Stomach (tissue), 4 donors: ENCODE data around the gene NR2C1.

ENCODE experiments used
- POLR2AphosphoS5 ChIP-seq, 3 donors: sonication (generic); formaldehyde crosslinking; IDR thresholded peaks; one replicate each; pipeline ENCODE4 v1.6.1; 2016; ENCODE audit warnings: antibody characterized with exemption in 3 of 3
- TF ChIP-seq, protein P1 (sequence below), 7 experiments: fragments of 450-650 bp in 4 of 7; fragments of 200-600 bp in 3 of 7; sonication (generic) in 3 of 7; IDR thresholded peaks; one replicate each; pipeline ENCODE4 v1.5.1; 2016 to 2019; ENCODE audit warnings: antibody characterized with exemption in 7 of 7, control low read depth in 2 of 7, mild to moderate bottlenecking in 1 of 7

DNA sequence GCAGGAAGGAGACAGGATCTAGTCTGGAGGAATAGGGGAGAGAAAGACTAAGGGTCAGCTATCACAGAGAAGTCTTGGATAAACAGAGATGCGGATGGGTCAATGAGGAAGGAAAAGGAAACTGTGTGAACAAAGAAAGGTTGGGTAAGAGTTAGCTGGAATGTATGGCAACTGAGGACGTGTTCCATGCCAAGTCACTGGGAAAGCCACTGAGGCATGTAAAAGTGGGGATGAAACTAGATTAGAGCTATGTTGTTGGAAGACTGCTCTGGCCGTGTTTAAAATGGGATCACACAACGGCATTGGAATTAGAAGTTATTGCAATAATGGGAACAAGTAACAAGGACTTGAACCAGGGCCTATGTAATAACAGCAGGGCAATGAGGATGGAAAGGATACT lies 3.9 kb upstream of the NR2C1 start:
- TF ChIP-seq, protein P1, sequence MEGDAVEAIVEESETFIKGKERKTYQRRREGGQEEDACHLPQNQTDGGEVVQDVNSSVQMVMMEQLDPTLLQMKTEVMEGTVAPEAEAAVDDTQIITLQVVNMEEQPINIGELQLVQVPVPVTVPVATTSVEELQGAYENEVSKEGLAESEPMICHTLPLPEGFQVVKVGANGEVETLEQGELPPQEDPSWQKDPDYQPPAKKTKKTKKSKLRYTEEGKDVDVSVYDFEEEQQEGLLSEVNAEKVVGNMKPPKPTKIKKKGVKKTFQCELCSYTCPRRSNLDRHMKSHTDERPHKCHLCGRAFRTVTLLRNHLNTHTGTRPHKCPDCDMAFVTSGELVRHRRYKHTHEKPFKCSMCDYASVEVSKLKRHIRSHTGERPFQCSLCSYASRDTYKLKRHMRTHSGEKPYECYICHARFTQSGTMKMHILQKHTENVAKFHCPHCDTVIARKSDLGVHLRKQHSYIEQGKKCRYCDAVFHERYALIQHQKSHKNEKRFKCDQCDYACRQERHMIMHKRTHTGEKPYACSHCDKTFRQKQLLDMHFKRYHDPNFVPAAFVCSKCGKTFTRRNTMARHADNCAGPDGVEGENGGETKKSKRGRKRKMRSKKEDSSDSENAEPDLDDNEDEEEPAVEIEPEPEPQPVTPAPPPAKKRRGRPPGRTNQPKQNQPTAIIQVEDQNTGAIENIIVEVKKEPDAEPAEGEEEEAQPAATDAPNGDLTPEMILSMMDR (IDR thresholded peaks at IDR 0.05), result no peak
- TF ChIP-seq POLR2AphosphoS5 (IDR thresholded peaks at IDR 0.05), result no peak
